PC-9 (cell line): ENCODE results near the gene ALG12.

Experiments
- CTCF ChIP-seq: fragments of 200-600 bp; sonication (generic); conservative IDR thresholded peaks from 2 replicates; pipeline ENCODE4 v1.6.1; 2017; ENCODE audit warnings: mixed run types, antibody characterized with exemption, mild to moderate bottlenecking, moderate library complexity
- EZH2 ChIP-seq: fragments of 200-600 bp; sonication (generic); IDR thresholded peaks from 2 replicates; pipeline ENCODE4 v1.8.0; 2017; ENCODE audit warnings: antibody characterized with exemption, low read depth

- no peak for TF ChIP-seq CTCF
- no peak for TF ChIP-seq EZH2
Observed at GRCh38 chr22:49948116-49948957, 30.1 kb upstream of the ALG12 start.
